CD14-positive monocyte (primary cell): Measurements from ENCODE around the gene KRTAP10-2. TPM values are rescaled to one million over a fixed set of nuclear protein-coding genes. Genes with fewer than 3 reads are reported as not detected.
A peak's percentile ranks its signal among the peaks of the same experiment; 100 is the strongest.
"Not testable (repeated sequence)": the region's sequence is repeated elsewhere in the genome, so short reads cannot be mapped to it uniquely, and the experiment has no call there.

Experiments used
- DNase-seq, 3 donors: peaks; one replicate each; pipeline ENCODE4 v3.0.0-alpha.2; 2011 to 2022
- H2AFZ ChIP-seq: 2 replicates; pipeline ENCODE4 v1.6.0; 2012; ENCODE audit warnings: mild to moderate bottlenecking, low read depth, low read length, inconsistent platforms; ENCODE audit not compliant: insufficient read depth, poor library complexity, severe bottlenecking
- H3K27ac ChIP-seq, 2 donors: 1 replicate in 1 of 2; 2 replicates in 1 of 2; pipeline ENCODE4 v1.5.1; 2012 to 2013; ENCODE audit warnings: low read length in 2 of 2, control low read depth in 1 of 2, inconsistent platforms in 1 of 2, low read depth in 1 of 2, mild to moderate bottlenecking in 1 of 2
- H3K27me3 ChIP-seq, 2 donors: one replicate each; pipeline versions ENCODE4 v1.6.0 to v1.6.1; 2011 to 2013; ENCODE audit warnings: low read length in 2 of 2; ENCODE audit not compliant: control insufficient read depth in 2 of 2, insufficient read depth in 2 of 2
- H3K36me3 ChIP-seq, 2 donors: replicated peaks in 1 of 2; 1 replicate in 1 of 2; 2 replicates in 1 of 2; pipeline versions ENCODE4 v1.5.1 to v1.6.1; 2012 to 2013; ENCODE audit warnings: low read length in 2 of 2, control low read depth in 1 of 2, inconsistent platforms in 1 of 2, mild to moderate bottlenecking in 1 of 2; ENCODE audit not compliant: insufficient read depth in 2 of 2, control insufficient read depth in 1 of 2
- H3K4me1 ChIP-seq, 2 donors: 1 replicate in 1 of 2; 2 replicates in 1 of 2; pipeline versions ENCODE4 v1.5.1 to v1.6.1; 2012 to 2013; ENCODE audit warnings: low read length in 2 of 2, control low read depth in 1 of 2, inconsistent platforms in 1 of 2, mild to moderate bottlenecking in 1 of 2, moderate library complexity in 1 of 2; ENCODE audit not compliant: insufficient read depth in 2 of 2, control insufficient read depth in 1 of 2
- H3K4me2 ChIP-seq: replicated peaks from 2 replicates; pipeline ENCODE3; 2012; ENCODE audit warnings: low read length, moderate library complexity, mild to moderate bottlenecking; ENCODE audit not compliant: poor library complexity, severe bottlenecking; ENCODE audit errors: extremely low read depth
- H3K4me3 ChIP-seq, 3 experiments: fragments of 200-600 bp in 1 of 3; sonication (generic) in 1 of 3; replicated peaks in 1 of 3; 1 replicate in 2 of 3; 2 replicates in 1 of 3; pipeline ENCODE4 v1.5.1; 2011 to 2013; ENCODE audit warnings: low read length in 3 of 3, mild to moderate bottlenecking in 3 of 3, control low read depth in 2 of 3, low read depth in 2 of 3, inconsistent platforms in 1 of 3, moderate library complexity in 1 of 3
- H3K79me2 ChIP-seq: 2 replicates; pipeline ENCODE4 v1.6.0; 2012; ENCODE audit warnings: mild to moderate bottlenecking, control low read depth, inconsistent platforms, low read length, moderate library complexity; ENCODE audit not compliant: insufficient read depth
- H3K9ac ChIP-seq: 2 replicates; pipeline ENCODE4 v1.6.0; 2017; ENCODE audit warnings: low read length, mild to moderate bottlenecking; ENCODE audit not compliant: insufficient read depth, poor library complexity, severe bottlenecking
- H3K9me3 ChIP-seq, 2 donors: replicated peaks in 1 of 2; 1 replicate in 1 of 2; 2 replicates in 1 of 2; pipeline versions ENCODE4 v1.5.1 to v1.6.1; 2012 to 2013; ENCODE audit warnings: low read length in 2 of 2, control low read depth in 1 of 2; ENCODE audit not compliant: control insufficient read depth in 1 of 2, insufficient read depth in 1 of 2
- H4K20me1 ChIP-seq: 2 replicates; pipeline ENCODE4 v1.6.0; 2012; ENCODE audit warnings: mild to moderate bottlenecking, low read length, control low read depth, moderate library complexity; ENCODE audit not compliant: insufficient read depth
- H3K27ac Mint-ChIP-seq, 7 donors: one replicate each; pipeline ENCODE4 v1.8.0; 2020; ENCODE audit warnings: mild to moderate bottlenecking in 7 of 7, mixed read lengths in 7 of 7, moderate library complexity in 6 of 7, inconsistent platforms in 2 of 7
- H3K27me3 Mint-ChIP-seq, 3 donors: one replicate each; pipeline ENCODE4 v1.8.0; 2021 to 2022; ENCODE audit warnings: low read depth in 3 of 3, mild to moderate bottlenecking in 3 of 3, mixed read lengths in 3 of 3, moderate library complexity in 3 of 3, inconsistent platforms in 1 of 3
- H3K36me3 Mint-ChIP-seq, 2 donors: one replicate each; pipeline ENCODE4 v1.8.0; 2020; ENCODE audit warnings: mixed read lengths in 2 of 2, inconsistent platforms in 1 of 2, mild to moderate bottlenecking in 1 of 2
- H3K4me1 Mint-ChIP-seq: one replicate; pipeline ENCODE4 v1.8.0; 2020; ENCODE audit warnings: mild to moderate bottlenecking, mixed read lengths
- H3K4me3 Mint-ChIP-seq, 2 donors: one replicate each; pipeline ENCODE4 v1.8.0; 2020; ENCODE audit warnings: mild to moderate bottlenecking in 2 of 2, mixed read lengths in 2 of 2, moderate library complexity in 1 of 2
- H3K9me3 Mint-ChIP-seq, 7 donors: one replicate each; pipeline ENCODE4 v1.8.0; 2020 to 2022; ENCODE audit warnings: mixed read lengths in 7 of 7, mild to moderate bottlenecking in 6 of 7, moderate library complexity in 6 of 7, inconsistent platforms in 2 of 7
- WGBS: methylation state at CpG from one replicate; pipeline ENCODE4 v1.1.5; 2013; ENCODE audit warnings: missing lambda C conversion rate; ENCODE audit not compliant: insufficient coverage; 5-methylcytosine and 5-hydroxymethylcytosine counted together
- intact Hi-C, 2 donors: fragments of 100-400 bp; cut with micrococcal nuclease; formaldehyde crosslinking; loops; one replicate each; pipeline versions ENCODE4 v1.15.0 to v1.15.1; 2023
- polyA plus RNA-seq, 3 donors: library from polyadenylated mRNA; depleted of rRNA in 1 of 3; unstranded in 2 of 3; stranded (reverse) in 1 of 3; fragments of 300-500 nt in 2 of 3; fragments of >200 nt in 1 of 3; fragmentation: Illumina TruSeq in 2 of 3; gene quantifications; 1 replicate in 2 of 3; 2 replicates in 1 of 3; pipeline ENCODE4 v1.2.3, GENCODE V29; 2012 to 2021
- TF ChIP-seq, protein P1 (sequence below): fragments of 200-600 bp; IDR thresholded peaks from one replicate; pipeline ENCODE4 v1.8.0; 2022; ENCODE audit warnings: antibody characterized with exemption, mild to moderate bottlenecking

Gene KRTAP10-2
- polyA plus RNA-seq, 3 donors: not detected

DNA sequence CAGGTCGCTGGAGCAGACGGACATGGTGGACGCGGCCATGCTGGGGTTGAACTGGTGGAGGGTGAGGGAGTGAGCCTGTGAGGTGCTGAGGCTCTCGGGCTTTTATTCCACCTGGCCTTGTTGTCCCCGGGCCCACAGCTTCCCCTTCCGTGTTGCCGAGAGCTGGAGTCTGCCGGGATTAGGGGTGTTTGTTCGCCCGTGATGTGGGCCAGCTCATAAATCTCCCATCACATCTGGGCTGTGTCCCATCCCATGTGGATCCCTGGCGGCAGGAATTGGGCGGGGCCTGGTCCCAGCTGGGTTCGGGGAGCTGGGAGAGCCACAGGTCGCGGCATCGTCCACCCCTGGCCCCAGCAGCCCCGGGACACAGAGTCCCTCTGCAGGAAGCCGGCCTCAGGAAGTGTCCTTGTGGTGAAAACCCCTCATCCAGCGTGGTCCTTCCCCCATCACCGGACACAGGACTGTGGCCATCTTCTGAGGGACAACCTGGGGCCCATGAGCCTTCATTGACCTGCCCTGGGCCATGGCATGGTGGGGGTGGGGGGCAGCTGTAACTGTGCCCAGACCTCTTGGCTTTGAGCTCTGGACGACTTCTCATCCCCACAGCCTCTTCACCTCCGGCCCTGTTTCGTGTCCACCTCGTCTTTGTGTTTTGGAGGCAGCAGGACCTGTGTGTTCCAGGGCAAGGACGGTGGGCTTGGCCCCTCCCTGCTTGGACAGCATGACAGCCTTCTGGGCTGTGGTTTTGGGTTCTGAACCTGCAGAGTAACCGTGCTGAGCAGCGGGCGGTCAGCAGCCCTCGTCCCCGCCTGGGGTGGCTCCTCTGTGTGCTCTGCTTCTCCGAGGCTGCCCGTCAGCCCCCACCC is 41.4 kb upstream of the KRTAP10-2 start, which contains the start of gene KRTAP10-6:
Gene KRTAP10-6, minus strand, starts transcription at position 60 of the 866 bp plus-strand sequence. Its CDS starts 21 bp downstream, at position 39.
- no peaks in the 10 kb centered on the region for H3K36me3 ChIP-seq
- no peaks in the 10 kb centered on the region for H3K27me3 ChIP-seq
- Mint-ChIP-seq H3K36me3 (no peaks in the 10 kb centered on the region), H3K4me1 (no peaks in the 10 kb centered on the region), H3K4me3 (no peak within 1 kb of the TSS), H3K27me3 (peaks cover 0 to 31% (median 8%) of the 10 kb centered on the region in 3 donors), H3K9me3 (no peaks in the 10 kb centered on the region), H3K27ac (peak within 1 kb of the TSS in 1 of 7 donors; percentile 41)
- intact Hi-C loops: no loop called here
- H4K20me1 ChIP-seq: no peaks in the 10 kb centered on the region
- TF ChIP-seq, protein P1, sequence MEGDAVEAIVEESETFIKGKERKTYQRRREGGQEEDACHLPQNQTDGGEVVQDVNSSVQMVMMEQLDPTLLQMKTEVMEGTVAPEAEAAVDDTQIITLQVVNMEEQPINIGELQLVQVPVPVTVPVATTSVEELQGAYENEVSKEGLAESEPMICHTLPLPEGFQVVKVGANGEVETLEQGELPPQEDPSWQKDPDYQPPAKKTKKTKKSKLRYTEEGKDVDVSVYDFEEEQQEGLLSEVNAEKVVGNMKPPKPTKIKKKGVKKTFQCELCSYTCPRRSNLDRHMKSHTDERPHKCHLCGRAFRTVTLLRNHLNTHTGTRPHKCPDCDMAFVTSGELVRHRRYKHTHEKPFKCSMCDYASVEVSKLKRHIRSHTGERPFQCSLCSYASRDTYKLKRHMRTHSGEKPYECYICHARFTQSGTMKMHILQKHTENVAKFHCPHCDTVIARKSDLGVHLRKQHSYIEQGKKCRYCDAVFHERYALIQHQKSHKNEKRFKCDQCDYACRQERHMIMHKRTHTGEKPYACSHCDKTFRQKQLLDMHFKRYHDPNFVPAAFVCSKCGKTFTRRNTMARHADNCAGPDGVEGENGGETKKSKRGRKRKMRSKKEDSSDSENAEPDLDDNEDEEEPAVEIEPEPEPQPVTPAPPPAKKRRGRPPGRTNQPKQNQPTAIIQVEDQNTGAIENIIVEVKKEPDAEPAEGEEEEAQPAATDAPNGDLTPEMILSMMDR: no peak
- H2AFZ ChIP-seq: no peak within 1 kb of the TSS
- H3K4me2 ChIP-seq: no peak within 1 kb of the TSS
- no peaks in the 10 kb centered on the region for H3K79me2 ChIP-seq
- H3K9ac ChIP-seq: no peak within 1 kb of the TSS
- H3K9me3 ChIP-seq: no peaks in the 10 kb centered on the region
- H3K4me1 ChIP-seq: no peaks in the 10 kb centered on the region
- H3K27ac ChIP-seq: no peak within 1 kb of the TSS
- no peak for DNase-seq
- WGBS: 73% methylated on average over 25 of the region's 33 CpGs
- no peak within 1 kb of the TSS for H3K4me3 ChIP-seq

DNA sequence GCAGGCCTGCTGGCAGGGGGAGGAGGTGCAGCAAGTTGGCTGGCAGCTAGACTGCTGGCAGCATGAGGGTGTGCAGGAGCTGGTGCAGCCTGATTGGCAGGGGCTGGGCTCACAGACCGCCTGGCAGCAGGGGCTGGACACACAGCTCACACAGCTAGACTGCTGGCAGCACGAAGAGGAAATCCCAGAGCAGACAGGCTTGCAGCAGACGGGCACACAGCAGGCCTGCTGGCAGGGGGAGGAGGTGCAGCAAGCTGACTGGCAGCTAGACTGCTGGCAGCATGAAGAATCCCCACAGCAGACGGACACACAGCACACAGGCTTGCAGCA is 40.5 kb upstream of the KRTAP10-2 start:
- H2AFZ ChIP-seq, H3K36me3 ChIP-seq, H3K4me3 Mint-ChIP-seq, H3K79me2 ChIP-seq, DNase-seq, H3K27me3 ChIP-seq, H3K36me3 Mint-ChIP-seq, H3K9me3 Mint-ChIP-seq, H4K20me1 ChIP-seq, H3K9ac ChIP-seq, H3K4me1 Mint-ChIP-seq, H3K27ac ChIP-seq, H3K4me2 ChIP-seq, H3K9me3 ChIP-seq, H3K4me3 ChIP-seq, intact Hi-C loops, H3K4me1 ChIP-seq, H3K27ac Mint-ChIP-seq: not testable (repeated sequence)
- WGBS: no CpG with 5 or more reads among the region's 4 CpGs
- H3K27me3 Mint-ChIP-seq: peaks cover 2 to 30% (median 8%) of the 10 kb centered on the region in 3 donors

DNA sequence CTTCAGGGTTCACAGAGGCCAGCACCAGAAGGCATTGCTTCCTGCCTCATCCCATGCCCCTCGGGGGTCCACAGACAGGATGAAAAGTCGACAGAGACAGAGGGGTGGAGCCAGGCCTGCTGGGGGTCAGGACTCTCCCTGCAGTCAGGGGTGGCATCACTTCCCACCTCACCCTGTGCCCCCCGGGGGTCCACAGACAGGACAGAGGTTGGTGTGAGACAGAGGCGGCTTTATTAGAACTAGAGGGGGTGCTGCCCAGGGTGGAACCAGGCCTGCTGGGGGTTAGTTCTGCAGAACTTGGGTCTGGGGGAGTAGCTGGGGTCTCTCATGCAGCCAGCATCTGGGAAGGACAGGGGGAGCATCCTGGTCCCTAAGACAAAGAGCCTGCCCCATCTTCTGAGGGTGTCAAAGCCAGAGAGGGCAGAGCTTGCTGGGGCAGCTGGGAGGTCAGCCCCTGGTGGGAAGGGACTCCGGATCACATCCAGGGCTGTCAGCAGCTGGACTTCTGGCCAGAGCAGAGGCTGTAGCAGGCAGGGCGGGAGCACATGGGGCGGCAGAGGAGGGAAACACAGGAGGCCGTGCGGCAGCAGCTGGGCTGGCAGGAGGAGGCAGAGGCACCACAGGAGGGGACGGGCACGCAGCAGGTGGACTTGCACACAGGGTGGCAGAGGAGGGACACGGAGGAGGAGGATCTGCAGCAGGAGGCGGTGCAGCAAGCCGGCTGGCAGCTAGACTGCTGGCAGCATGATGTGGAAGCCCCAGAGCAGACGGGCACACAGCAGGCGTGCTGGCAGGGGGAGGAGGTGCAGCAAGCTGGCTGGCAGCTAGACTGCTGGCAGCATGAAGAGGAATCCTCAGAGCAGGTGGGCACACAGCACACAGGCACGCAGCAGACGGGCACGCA is 39.8 kb upstream of the KRTAP10-2 start:
- intact Hi-C loops, H3K79me2 ChIP-seq, H3K4me2 ChIP-seq, H3K36me3 ChIP-seq, DNase-seq, H3K36me3 Mint-ChIP-seq, H3K9ac ChIP-seq, H3K9me3 Mint-ChIP-seq, H3K4me1 Mint-ChIP-seq, H2AFZ ChIP-seq, H3K27me3 ChIP-seq, H3K4me3 Mint-ChIP-seq, H3K4me3 ChIP-seq, H3K9me3 ChIP-seq, H3K4me1 ChIP-seq, H3K27ac ChIP-seq, H4K20me1 ChIP-seq: not testable (repeated sequence)
- WGBS: over 99% methylated on average over 10 of the region's 19 CpGs
- peak overlapping the region in 1 of 7 donors; percentile 41 for H3K27ac Mint-ChIP-seq
- H3K27me3 Mint-ChIP-seq: peaks cover 2 to 34% (median 7%) of the 10 kb centered on the region in 3 donors
